Measurements from ENCODE around the gene TRIP12. TPM values are rescaled to one million over a fixed set of nuclear protein-coding genes. Genes with fewer than 3 reads are reported as not detected.

TRIP12 gene
- total RNA-seq, 1 experiment from 2014 or later, result 175 TPM

- Histone ChIP-seq H4K20me1 (ENCODE audit: insufficient read depth) (no peaks in the 10 kb centered on the region), H3K4me3 (replicated peaks in 1 of 2; ENCODE audit: low read depth in 1 of 2, low read length in 2 of 2) (no peak overlapping the region), H3K27me3 (ENCODE audit: insufficient read depth, low read length) (peaks cover 17% of the 10 kb centered on the region), H3K27ac (ENCODE audit: low read depth, low read length) (no peak overlapping the region), H2AFZ (ENCODE audit: low read depth, low read length, poor library complexity, severe bottlenecking) (no peak overlapping the region), H3K4me2 (ENCODE audit: low read length) (no peak overlapping the region), H3K9me2 (ENCODE audit: insufficient read depth) (no peaks in the 10 kb centered on the region), H3K9ac (ENCODE audit: low read length) (no peak overlapping the region), H3K9me3 (ENCODE audit: control insufficient read depth in 1 of 2, insufficient read depth in 1 of 2, low read depth in 1 of 2, low read length in 2 of 2) (no peaks in the 10 kb centered on the region), H3K79me2 (ENCODE audit: insufficient read depth, low read length) (no peaks in the 10 kb centered on the region), H3K4me1 (ENCODE audit: control insufficient read depth in 1 of 2, insufficient read depth in 2 of 2, low read length in 2 of 2) (peaks cover 0 to 17% of the 10 kb centered on the region in 2 experiments; a peak in 3 of 4 replicates), H3K36me3 (ENCODE audit: control insufficient read depth in 1 of 2, insufficient read depth in 2 of 2, low read length in 2 of 2) (no peaks in the 10 kb centered on the region)
- ChIA-PET CTCF (interaction anchor here (1.1 to 1.7 kb wide), 3 partner anchors 85 to 374 kb away, joined by 3 to 6 read pairs (median 5); no protein-coding TSS in a partner anchor), POLR2A (no interaction called here), RAD21 (ENCODE audit: low non-redundant PET in 1 of 2, low total read pairs in 2 of 2, uncharacterized antibody in 2 of 2, unreplicated experiment in 2 of 2) (no interaction called here)
- TF ChIP-seq ZNF274 (IDR thresholded peaks at IDR 0.05; ENCODE audit: low read depth, low read length) (no peak), ELF1 (IDR thresholded peaks at IDR 0.05; ENCODE audit: borderline replicate concordance, low read depth) (no peak), POLR2AphosphoS5 (IDR thresholded peaks at IDR 0.05; ENCODE audit: low read depth, low read length) (no peak), POLR2A (IDR thresholded peaks at IDR 0.05; ENCODE audit: borderline replicate concordance, extremely low read depth, insufficient read depth, insufficient read length) (no peak), SP1 (IDR thresholded peaks at IDR 0.05; ENCODE audit: low read depth) (no peak), RAD21 (IDR thresholded peaks at IDR 0.05; ENCODE audit: low read depth) (peak; percentile 84), FOSL1 (IDR thresholded peaks at IDR 0.05; ENCODE audit: low read depth) (no peak), EZH2phosphoT487 (IDR thresholded peaks at IDR 0.05; ENCODE audit: borderline replicate concordance) (no peak), CEBPB (IDR thresholded peaks at IDR 0.05; ENCODE audit: low read depth) (no peak), EGR1 (IDR thresholded peaks at IDR 0.05; ENCODE audit: low read depth) (no peak), SIN3A (IDR thresholded peaks at IDR 0.05; ENCODE audit: low read depth) (no peak), CBX3 (IDR thresholded peaks at IDR 0.05; ENCODE audit: low read depth) (no peak), SRF (IDR thresholded peaks at IDR 0.05; ENCODE audit: low read depth) (no peak)
- TF ChIP-seq, protein P1, sequence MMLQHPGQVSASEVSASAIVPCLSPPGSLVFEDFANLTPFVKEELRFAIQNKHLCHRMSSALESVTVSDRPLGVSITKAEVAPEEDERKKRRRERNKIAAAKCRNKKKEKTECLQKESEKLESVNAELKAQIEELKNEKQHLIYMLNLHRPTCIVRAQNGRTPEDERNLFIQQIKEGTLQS (IDR thresholded peaks at IDR 0.05), result no peak
- TF ChIP-seq, protein P2, sequence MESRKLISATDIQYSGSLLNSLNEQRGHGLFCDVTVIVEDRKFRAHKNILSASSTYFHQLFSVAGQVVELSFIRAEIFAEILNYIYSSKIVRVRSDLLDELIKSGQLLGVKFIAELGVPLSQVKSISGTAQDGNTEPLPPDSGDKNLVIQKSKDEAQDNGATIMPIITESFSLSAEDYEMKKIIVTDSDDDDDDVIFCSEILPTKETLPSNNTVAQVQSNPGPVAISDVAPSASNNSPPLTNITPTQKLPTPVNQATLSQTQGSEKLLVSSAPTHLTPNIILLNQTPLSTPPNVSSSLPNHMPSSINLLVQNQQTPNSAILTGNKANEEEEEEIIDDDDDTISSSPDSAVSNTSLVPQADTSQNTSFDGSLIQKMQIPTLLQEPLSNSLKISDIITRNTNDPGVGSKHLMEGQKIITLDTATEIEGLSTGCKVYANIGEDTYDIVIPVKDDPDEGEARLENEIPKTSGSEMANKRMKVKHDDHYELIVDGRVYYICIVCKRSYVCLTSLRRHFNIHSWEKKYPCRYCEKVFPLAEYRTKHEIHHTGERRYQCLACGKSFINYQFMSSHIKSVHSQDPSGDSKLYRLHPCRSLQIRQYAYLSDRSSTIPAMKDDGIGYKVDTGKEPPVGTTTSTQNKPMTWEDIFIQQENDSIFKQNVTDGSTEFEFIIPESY (IDR thresholded peaks at IDR 0.05; ENCODE audit: extremely low read depth, insufficient replicate concordance, low read length), result no peak
- TF ChIP-seq, protein P3, sequence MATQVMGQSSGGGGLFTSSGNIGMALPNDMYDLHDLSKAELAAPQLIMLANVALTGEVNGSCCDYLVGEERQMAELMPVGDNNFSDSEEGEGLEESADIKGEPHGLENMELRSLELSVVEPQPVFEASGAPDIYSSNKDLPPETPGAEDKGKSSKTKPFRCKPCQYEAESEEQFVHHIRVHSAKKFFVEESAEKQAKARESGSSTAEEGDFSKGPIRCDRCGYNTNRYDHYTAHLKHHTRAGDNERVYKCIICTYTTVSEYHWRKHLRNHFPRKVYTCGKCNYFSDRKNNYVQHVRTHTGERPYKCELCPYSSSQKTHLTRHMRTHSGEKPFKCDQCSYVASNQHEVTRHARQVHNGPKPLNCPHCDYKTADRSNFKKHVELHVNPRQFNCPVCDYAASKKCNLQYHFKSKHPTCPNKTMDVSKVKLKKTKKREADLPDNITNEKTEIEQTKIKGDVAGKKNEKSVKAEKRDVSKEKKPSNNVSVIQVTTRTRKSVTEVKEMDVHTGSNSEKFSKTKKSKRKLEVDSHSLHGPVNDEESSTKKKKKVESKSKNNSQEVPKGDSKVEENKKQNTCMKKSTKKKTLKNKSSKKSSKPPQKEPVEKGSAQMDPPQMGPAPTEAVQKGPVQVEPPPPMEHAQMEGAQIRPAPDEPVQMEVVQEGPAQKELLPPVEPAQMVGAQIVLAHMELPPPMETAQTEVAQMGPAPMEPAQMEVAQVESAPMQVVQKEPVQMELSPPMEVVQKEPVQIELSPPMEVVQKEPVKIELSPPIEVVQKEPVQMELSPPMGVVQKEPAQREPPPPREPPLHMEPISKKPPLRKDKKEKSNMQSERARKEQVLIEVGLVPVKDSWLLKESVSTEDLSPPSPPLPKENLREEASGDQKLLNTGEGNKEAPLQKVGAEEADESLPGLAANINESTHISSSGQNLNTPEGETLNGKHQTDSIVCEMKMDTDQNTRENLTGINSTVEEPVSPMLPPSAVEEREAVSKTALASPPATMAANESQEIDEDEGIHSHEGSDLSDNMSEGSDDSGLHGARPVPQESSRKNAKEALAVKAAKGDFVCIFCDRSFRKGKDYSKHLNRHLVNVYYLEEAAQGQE (IDR thresholded peaks at IDR 0.05; ENCODE audit: low read depth), result 0 out of 2 replicates have a peak, but pooled peaks have one; percentile 11
- TF ChIP-seq, protein P4, sequence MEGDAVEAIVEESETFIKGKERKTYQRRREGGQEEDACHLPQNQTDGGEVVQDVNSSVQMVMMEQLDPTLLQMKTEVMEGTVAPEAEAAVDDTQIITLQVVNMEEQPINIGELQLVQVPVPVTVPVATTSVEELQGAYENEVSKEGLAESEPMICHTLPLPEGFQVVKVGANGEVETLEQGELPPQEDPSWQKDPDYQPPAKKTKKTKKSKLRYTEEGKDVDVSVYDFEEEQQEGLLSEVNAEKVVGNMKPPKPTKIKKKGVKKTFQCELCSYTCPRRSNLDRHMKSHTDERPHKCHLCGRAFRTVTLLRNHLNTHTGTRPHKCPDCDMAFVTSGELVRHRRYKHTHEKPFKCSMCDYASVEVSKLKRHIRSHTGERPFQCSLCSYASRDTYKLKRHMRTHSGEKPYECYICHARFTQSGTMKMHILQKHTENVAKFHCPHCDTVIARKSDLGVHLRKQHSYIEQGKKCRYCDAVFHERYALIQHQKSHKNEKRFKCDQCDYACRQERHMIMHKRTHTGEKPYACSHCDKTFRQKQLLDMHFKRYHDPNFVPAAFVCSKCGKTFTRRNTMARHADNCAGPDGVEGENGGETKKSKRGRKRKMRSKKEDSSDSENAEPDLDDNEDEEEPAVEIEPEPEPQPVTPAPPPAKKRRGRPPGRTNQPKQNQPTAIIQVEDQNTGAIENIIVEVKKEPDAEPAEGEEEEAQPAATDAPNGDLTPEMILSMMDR (IDR thresholded peaks at IDR 0.05 in 2 of 3, conservative IDR thresholded peaks at IDR 0.05 in 1 of 3; ENCODE audit: borderline replicate concordance in 1 of 3, insufficient read depth in 1 of 3, low read depth in 2 of 3, low read length in 2 of 3), result peak; percentile 66 to 76 (median 72); a peak in 5 of 6 replicates
- TF ChIP-seq, protein P5, sequence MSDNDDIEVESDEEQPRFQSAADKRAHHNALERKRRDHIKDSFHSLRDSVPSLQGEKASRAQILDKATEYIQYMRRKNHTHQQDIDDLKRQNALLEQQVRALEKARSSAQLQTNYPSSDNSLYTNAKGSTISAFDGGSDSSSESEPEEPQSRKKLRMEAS (IDR thresholded peaks at IDR 0.05), result no peak
- DNase-seq (ENCODE audit: low read depth, low spot score), result peak; percentile 64
- intact Hi-C loops (cut with micrococcal nuclease), result loop anchor here (2.0 to 5.0 kb wide), 5 partner anchors 129 to 1034 kb away; no protein-coding TSS in a partner anchor
- ATAC-seq, result peak; percentile 37
- BruUV-seq (replicated peaks), result no TSS peak
Observed at GRCh38 chr2:229715895-229716507, 205.8 kb downstream of the TRIP12 start.
